Renal cortical epithelial cell (primary cell): ENCODE measurements around the gene HOXA3. TPM values are rescaled to one million over a fixed set of nuclear protein-coding genes. Genes with fewer than 3 reads are reported as not detected.
A peak's percentile ranks its signal among the peaks of the same experiment; 100 is the strongest.

ENCODE experiments used
- DNase-seq: peaks from one replicate; pipeline ENCODE4 v3.0.0-alpha.2; 2011; ENCODE audit warnings: low read depth
- total RNA-seq: library from RNA; depleted of rRNA; stranded (reverse); fragments of >200 nt; gene quantifications from 2 replicates; pipeline ENCODE4 v1.2.3, GENCODE V29; 2014

The HOXA3 gene
- total RNA-seq, 1 donor from 2014 or later = 7.2 TPM

- DNase-seq = no peak
Measured at GRCh38 chr7:27103489-27104226, 48.7 kb downstream of the HOXA3 start.

GRCh38 chr7:27102581-27103442 lies 49.6 kb downstream of the HOXA3 start, which contains the start of gene HOXA2:
Gene HOXA2 (minus strand): TSS chr7:27102683. CDS start chr7:27102500, 183 bp downstream.
- peak; percentile 71 for DNase-seq

GRCh38 chr7:27101957-27102580 lies 50.3 kb downstream of the HOXA3 start:
- DNase-seq = no peak

GRCh38 chr7:27101171-27101956 lies 51.0 kb downstream of the HOXA3 start:
- DNase-seq = no peak

- no peak for DNase-seq
Measured at GRCh38 chr7:27100694-27101170, 51.7 kb downstream of the HOXA3 start.

GRCh38 chr7:27099453-27100370 lies 52.7 kb downstream of the HOXA3 start:
- no peak for DNase-seq

- peak; percentile 68 for DNase-seq
Measured at GRCh38 chr7:27098578-27099451, 53.6 kb downstream of the HOXA3 start.

- DNase-seq = peak; percentile 69
Measured at GRCh38 chr7:27097686-27098577, 54.5 kb downstream of the HOXA3 start.

- no peak for DNase-seq
Measured at GRCh38 chr7:27096768-27097514, 55.4 kb downstream of the HOXA3 start.

GRCh38 chr7:27095897-27096767 lies 56.3 kb downstream of the HOXA3 start, which contains the start of gene HOXA1:
Gene HOXA1 (minus strand): TSS chr7:27096000. CDS start chr7:27095912, 88 bp downstream.
- DNase-seq = peak; percentile 87

GRCh38 chr7:27095050-27095896 lies 57.1 kb downstream of the HOXA3 start:
- no peak for DNase-seq

- no peak for DNase-seq
Measured at GRCh38 chr7:27094304-27095049, 57.9 kb downstream of the HOXA3 start.

- no peak for DNase-seq
Measured at GRCh38 chr7:27093184-27093895, 59.0 kb downstream of the HOXA3 start.

GRCh38 chr7:27092819-27093110 lies 59.6 kb downstream of the HOXA3 start:
- no peak for DNase-seq
